ENCODE measurements around the gene GPC3.
A peak's percentile ranks its signal among the peaks of the same experiment; 100 is the strongest.

GPC3 gene

GRCh38 chrX:133850399-133850798, 135.0 kb downstream of the GPC3 start:
- DNase-seq, result no peak

DNA sequence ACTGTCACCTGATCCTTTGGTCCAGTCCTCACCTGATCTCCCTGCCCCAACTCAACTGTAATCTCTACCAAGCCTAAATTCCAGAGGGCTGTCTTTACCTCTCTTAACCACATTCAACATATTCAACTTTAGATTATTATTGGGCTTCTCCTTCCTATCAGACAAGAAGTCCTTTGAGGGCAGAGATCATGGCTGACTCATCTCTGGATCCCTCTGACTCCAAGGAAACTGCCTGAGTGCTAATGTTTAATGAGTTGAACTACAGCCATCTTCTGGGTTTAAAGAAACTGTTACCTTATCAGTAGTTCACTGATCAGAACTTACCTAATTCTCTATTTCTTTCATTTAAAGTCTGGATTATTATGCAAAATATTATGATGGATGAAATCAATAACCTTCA, 135.7 kb downstream of the GPC3 start:
- DNase-seq, result no peak

DNA sequence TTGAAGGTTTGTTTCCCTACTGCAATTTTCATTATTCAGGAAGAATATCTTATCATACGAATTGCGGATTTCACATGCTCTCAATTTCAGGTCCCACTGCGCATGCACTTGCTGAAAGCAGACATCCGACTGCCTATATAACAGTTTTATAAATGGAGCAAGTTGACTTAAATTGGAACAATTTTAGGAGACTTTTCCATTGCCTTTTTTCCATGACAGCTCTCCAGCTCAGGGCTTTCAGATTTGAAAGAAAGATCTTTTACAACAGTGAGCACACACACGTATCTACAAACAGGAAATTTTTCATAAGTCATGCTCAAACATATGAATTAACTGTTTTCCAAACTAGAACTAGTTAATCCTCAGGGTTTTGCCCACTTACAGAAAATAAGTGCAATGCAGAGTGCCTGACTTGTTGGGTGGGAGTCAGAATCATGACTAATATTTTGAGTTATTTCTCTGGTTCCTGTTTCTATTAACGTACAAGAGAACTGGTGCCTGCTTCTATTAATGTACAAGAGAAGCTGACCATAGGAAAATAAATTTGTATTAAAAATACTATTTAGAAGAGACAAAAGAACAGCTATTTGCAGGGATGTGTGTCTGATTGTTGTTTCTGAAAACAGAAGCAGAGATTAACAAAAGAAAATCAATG, 137.9 kb downstream of the GPC3 start:
- DNase-seq, result no peak

DNA sequence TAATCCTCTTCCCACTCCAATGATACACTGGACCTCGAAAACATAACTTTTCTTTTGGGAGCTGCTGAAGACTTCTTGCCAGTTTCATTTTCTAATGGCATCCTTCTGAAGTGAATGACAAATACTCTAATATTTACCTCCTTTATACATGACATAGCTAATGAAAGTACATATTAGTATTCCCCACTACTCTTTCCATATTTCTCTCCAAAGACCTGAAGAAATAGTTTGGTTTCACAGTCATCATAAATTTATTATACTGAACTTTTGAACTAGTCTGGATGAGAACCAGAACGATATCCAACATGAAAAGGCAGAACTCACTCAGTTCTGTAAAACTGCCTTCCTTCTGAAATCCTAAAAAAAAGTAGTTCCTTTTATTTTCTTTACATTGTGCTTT, 139.1 kb downstream of the GPC3 start:
- DNase-seq, result no peak

DNA sequence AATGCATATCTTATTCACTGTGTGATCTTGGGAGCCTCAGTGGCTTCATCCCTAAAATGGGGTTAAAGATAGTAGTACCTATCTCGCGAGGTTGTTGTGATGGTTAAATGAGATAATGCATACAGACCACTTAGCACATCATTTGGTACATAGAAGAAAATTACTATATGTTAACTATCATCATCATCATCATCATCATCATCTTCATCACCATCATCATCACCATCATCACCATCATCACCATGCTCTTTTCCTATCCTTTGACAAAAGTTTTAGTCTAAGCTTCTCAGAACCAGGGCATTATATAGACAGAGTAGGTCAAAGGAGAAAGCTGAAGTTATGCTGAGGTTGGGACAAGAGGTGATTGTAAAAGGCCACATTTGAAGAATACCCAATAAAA, 145.0 kb downstream of the GPC3 start:
- no peak for DNase-seq

DNA sequence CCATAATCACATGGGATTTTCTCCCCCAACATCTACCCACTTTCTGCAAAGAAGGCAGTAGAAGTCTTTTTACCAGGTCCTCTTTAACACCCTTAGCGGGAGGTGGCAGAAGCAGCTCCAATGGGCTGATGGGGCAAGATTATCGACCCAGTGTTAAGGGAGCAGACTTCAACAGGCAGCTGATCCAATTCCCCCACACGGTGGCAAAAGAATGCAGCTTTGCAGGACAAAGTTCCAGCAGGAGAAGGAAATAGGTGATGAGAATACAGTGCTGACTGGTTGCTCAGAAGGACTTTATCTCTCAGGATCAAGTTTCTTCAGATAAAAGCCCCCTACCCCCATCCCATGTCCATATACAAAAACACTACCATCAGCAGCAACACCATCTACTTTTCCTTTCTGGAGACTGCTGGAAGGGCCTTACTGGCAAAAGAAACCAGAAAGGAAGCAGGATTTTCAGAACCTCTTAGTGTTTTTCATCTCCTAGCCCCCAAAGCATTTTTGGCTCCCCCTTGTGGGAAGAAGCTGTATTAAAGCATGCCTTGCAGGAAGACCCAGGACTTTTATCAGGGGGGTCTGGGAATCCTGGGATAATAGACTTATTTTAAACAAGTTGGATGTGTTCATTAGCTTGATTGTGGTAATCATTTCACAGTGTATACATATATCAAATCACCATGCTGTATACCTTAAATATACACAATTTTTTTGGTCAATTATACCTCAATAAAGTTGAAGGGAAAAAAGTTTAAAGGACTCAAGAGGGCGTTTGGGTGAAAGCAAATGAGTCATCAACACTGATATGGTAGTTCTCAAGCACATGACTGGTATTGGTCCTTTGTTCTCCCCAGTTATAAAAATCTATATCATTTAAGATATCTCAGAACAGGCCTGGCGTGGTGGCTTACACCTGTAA, 146.4 kb downstream of the GPC3 start:
- DNase-seq, result peak in 14 of 56 donors; percentile 0 to 24 (median 0)

DNA sequence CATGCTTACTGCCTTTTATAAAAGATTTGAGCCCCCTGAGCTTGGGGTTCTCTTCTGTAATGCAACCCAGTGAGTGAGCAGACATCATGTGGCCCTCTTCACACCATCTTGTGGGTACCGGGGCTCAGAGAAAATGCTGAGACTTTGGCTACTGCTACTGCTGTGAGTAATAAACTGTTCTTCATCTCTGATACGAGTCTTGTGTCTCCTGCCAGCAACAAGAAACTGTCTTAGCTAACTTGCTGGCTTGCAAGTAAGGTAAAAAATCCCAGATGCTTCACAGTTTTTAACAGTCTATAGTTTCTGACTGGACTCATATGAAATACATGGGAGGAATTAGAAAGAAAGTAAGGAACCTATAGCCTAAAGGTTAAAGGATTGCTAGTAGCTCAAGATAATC, 148.3 kb downstream of the GPC3 start:
- DNase-seq, result no peak

DNA sequence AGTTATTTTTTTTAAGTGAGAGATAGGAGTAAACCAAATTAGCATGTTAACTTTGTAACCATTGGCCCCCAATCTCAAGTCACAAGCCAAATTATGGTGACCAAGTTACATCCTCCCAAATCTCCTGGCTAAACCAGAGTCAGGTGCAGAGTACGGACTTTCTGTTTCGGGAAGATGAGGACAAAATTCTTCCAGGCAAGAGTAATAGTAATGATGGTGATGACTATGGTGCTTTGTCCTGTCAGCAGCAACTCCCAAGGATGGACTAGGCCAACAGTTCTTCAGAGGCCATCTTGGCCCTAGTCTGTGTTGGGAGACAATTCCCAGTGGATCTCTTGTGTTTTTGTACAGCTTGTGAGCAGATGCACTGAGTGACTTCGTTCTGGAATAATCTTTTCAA, 148.8 kb downstream of the GPC3 start:
- no peak for DNase-seq

DNA sequence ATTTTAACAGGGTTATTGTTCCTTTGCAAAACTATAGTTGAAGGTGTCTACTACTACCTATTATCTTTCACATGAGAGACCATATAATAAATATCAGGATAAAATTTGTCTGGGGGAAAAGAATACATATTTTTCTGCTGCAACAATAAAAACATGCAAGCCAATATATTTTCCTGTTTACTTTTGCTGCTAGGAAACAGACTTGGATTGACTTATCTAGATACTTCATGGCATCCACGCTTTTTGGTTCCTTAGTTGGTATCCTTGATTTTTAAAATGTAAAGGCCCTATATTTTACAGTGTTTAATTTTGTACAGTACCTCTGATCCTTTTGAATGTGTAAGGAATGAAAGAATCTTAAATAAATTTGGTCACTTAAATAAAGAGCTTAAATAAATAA, 150.6 kb downstream of the GPC3 start:
- DNase-seq, result no peak

DNA sequence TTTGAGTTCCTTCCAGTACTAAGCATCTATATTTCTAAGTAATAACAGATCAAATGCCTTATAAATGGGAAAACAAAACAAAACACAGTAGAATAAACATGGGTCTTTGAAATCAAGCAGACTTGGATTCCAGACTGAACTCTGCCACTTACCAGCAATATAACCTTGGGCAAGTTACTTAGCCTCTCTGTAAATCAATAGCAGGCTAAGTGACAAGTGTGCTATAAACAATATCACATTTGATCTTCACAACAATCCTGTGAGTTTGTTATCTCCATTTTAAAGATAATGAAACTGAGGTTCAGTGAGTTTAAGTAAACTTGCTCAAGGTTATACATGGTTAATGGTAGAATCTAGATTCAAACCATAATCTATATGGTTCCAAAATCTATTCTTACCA, 165.8 kb downstream of the GPC3 start:
- DNase-seq, result no peak

- DNase-seq, result no peak
Observed at GRCh38 chrX:133818019-133818418, 167.4 kb downstream of the GPC3 start.

GRCh38 chrX:133815496-133815895, 169.9 kb downstream of the GPC3 start:
- no peak for DNase-seq

GRCh38 chrX:133813971-133814370, 171.4 kb downstream of the GPC3 start:
- no peak for DNase-seq

- no peak for DNase-seq
Observed at GRCh38 chrX:133812402-133812801, 173.0 kb downstream of the GPC3 start.

DNA sequence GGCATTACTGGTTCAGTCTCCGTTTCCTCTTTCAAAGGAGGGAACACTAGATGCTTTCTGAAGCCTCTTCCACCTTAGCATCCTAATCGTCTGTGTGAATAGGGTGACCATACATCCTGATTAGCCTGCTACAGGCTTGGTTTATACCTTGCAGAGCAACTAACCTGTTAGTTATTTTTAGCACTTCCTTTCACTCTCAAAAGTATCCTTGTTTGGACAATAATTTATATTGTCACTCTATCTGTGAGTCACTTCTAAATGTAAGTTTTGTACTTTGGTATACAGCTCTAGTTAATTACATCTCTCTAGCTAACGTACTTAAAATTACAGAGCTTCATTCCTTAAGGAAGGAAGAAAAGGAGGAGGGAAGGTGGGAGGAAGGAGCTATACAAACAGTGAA, 174.5 kb downstream of the GPC3 start:
- DNase-seq, result no peak

DNA sequence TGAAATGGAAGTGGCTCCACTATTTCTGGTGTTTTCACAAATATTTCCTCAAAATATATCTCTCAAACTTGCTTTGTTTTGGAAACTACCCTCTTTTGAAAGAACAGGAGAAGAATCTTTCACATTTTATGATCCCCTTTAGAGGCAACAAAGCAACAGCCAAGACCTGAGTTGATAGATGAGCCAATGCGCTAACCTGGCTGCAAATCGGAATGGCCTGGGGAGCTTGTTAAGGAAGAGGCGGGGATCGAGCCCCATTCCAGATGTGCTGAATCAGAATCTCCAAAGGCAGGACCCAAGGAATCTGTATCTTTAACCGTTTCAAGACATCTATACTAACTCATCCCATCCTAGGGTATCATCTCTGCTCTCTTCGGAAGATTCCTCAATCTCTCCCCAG, 181.3 kb downstream of the GPC3 start:
- DNase-seq, result no peak

DNA sequence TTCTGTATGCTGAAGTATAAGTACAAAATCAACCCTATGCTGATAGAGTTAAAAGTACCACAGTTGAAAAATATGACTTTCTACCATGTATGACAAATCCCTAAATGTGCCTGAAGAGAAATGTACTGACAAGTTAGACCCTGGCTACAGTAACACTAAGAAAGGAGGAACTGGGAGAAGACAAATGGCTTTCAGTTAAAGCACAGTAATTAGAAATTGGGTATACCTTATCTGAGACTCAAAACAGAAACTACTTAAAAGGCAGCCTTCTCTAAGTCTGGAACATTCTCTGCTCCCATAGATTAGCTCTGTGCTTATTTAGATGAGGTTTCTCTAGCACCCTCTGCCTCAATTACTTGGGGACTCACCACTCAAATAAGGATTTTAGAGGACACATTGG, 189.1 kb downstream of the GPC3 start:
- DNase-seq, result no peak

DNA sequence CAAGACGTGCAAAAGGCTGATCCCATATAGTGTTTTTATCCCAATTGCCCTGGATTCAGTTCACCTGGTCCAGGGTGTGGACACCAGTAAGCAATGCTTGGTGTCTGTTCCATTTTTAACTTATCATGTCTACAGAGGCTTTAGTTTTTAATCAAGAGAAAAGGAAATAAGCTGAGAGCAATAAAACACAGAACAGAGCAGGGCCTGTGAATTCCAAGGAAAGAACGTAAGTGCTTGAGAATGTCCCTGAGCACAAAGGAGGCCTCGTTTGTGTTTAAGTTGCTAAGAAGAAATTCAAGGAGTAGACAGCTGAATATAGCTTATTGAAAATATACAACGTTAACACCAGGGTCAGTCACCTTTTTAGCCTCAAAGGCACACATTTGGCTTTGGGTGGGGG, 191.3 kb downstream of the GPC3 start:
- DNase-seq, result no peak

DNA sequence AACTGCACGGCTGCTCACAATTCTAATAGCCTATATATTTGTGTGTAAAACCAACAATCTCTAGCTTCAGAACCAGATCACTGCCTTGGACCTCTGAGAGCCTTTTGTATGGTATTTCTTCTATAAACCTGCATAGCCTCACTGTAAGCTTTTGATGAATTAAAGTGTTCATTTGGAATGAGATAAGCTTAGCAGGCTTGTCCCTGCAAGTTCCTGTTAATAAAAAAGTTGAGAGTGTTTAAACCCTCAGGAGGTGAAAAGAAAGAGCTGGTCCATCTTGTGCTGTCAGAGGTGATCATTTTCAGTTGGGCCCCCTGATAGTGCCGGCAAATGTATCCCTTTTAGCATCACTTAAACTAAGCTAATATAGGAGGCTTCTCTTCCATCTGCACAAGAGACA, 191.8 kb downstream of the GPC3 start:
- DNase-seq, result no peak

GRCh38 chrX:133792198-133792953, 193.0 kb downstream of the GPC3 start:
- DNase-seq, result peak in 55 of 56 donors; percentile 3 to 86 (median 39)

GRCh38 chrX:133789829-133790228, 195.6 kb downstream of the GPC3 start:
- no peak for DNase-seq

DNA sequence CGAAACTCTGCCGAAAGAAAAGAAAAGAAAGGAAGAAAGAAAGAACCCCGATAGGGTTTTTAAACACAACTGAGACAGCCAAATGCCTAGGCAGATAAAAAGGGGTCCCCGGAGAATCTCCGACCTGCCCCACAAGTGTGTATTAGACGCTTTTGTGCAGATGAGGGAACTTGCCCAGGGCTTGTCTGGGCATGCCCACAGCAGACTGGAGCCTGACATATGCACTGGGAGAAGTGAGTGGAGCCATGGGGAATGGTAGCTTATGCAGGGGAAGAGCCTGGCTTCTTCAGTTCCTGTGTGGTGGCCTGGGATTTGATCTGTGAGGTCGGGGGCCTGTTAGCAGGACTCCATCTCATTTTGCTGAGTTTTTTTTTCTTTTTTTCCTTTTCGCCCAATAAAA, 199.0 kb downstream of the GPC3 start:
- DNase-seq, result no peak

Data from amygdala (tissue), 56 donors.